Left ventricle myocardium inferior (tissue), 1 donor: ENCODE data around the gene EPHB2. TPM values are rescaled to one million over a fixed set of nuclear protein-coding genes. Genes with fewer than 3 reads are reported as not detected.

Experiments used
- DNase-seq: peaks from one replicate; pipeline ENCODE4 v3.0.0-alpha.2; 2020
- H3K27ac ChIP-seq: fragments of 200-600 bp; replicated peaks from 2 replicates; pipeline ENCODE4 v1.8.0; 2021
- H3K27me3 ChIP-seq: fragments of 200-600 bp; 2 replicates; pipeline ENCODE4 v1.8.0; 2021; ENCODE audit warnings: low read depth
- H3K36me3 ChIP-seq: fragments of 200-600 bp; 2 replicates; pipeline ENCODE4 v1.8.0; 2021
- H3K4me1 ChIP-seq: fragments of 200-600 bp; 2 replicates; pipeline ENCODE4 v1.8.0; 2021
- H3K4me3 ChIP-seq: fragments of 200-600 bp; 2 replicates; pipeline ENCODE4 v1.8.0; 2021; ENCODE audit warnings: mild to moderate bottlenecking, moderate library complexity
- H3K9me3 ChIP-seq: fragments of 200-600 bp; replicated peaks from 2 replicates; pipeline ENCODE4 v1.8.0; 2021
- intact Hi-C: fragments of 100-400 bp; cut with micrococcal nuclease; formaldehyde crosslinking; loops from one replicate; pipeline ENCODE4 v1.11.0; 2022
- total RNA-seq: library from RNA; stranded (reverse); fragmentation: NEBNext Ultra II Directional; extraction: Animal tissue kit (Norgen Biotek cat#: 25700); gene quantifications from one replicate; pipeline ENCODE4 v1.2.1, GENCODE V29; 2021
- TF ChIP-seq, protein P1 (sequence below): fragments of 200-600 bp; IDR thresholded peaks from 2 replicates; pipeline ENCODE4 v1.8.0; 2021; ENCODE audit warnings: antibody characterized with exemption, mild to moderate bottlenecking, borderline replicate concordance
- donor health status: DM: no; HTN: yes; CAD: no; lungs with severe emphysema.

Gene EPHB2
- total RNA-seq, 1 donor from 2014 or later = 2.0 TPM

DNA sequence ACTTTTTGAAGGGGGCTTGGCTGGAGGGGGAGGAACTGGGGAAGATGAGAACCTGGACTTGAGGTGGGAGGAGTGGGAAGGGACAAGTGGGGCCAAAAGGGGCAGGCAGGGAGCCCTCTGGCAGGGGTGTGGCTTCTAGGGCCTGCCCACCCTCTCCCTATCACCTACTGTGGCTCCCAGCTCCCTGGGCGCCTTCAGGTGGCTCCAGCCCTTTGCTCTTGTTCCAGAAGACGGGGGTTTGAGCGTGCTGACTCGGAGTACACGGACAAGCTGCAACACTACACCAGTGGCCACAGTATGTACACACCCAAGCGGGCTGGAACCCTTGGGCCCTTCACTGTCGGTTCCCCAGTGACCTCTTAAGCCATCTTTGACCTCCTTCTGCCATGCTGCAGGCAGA, 185.5 kb downstream of the EPHB2 start:
- intact Hi-C loops = no loop called here
- no peak for DNase-seq
- Histone ChIP-seq H3K4me1 (no peaks in the 10 kb centered on the region), H3K27ac (no peak overlapping the region), H3K9me3 (no peaks in the 10 kb centered on the region), H3K27me3 (peaks cover 12% of the 10 kb centered on the region), H3K4me3 (no peak overlapping the region), H3K36me3 (peaks cover 4% of the 10 kb centered on the region)
- TF ChIP-seq, protein P1, sequence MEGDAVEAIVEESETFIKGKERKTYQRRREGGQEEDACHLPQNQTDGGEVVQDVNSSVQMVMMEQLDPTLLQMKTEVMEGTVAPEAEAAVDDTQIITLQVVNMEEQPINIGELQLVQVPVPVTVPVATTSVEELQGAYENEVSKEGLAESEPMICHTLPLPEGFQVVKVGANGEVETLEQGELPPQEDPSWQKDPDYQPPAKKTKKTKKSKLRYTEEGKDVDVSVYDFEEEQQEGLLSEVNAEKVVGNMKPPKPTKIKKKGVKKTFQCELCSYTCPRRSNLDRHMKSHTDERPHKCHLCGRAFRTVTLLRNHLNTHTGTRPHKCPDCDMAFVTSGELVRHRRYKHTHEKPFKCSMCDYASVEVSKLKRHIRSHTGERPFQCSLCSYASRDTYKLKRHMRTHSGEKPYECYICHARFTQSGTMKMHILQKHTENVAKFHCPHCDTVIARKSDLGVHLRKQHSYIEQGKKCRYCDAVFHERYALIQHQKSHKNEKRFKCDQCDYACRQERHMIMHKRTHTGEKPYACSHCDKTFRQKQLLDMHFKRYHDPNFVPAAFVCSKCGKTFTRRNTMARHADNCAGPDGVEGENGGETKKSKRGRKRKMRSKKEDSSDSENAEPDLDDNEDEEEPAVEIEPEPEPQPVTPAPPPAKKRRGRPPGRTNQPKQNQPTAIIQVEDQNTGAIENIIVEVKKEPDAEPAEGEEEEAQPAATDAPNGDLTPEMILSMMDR = no peak

DNA sequence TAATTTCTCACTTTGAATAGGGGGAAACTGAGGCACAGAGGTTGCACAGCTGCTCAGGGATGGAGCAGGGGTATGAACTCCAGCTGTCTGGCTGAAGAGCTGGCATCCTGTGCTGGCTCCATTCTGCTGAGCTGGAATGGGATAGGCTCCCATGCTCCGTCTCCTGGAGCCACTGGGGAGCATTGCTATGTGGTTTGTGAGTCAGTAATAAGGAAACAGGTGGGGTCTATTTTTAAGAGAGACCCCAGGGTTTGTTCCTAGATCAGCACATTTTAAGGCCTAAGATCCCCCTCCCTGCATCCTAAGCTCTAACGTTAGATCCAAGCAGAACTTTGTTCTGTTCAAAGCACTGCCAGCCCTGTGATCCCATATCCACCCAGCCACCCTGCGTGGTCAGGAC, 189.8 kb downstream of the EPHB2 start:
- no peak overlapping the region for H3K4me3 ChIP-seq
- no peak for DNase-seq
- H3K4me1 ChIP-seq = no peaks in the 10 kb centered on the region
- peaks cover 8% of the 10 kb centered on the region for H3K27me3 ChIP-seq
- H3K36me3 ChIP-seq = no peaks in the 10 kb centered on the region
- no peak overlapping the region for H3K27ac ChIP-seq
- no peaks in the 10 kb centered on the region for H3K9me3 ChIP-seq
- intact Hi-C loops = no loop called here
- TF ChIP-seq, protein P1 = no peak

DNA sequence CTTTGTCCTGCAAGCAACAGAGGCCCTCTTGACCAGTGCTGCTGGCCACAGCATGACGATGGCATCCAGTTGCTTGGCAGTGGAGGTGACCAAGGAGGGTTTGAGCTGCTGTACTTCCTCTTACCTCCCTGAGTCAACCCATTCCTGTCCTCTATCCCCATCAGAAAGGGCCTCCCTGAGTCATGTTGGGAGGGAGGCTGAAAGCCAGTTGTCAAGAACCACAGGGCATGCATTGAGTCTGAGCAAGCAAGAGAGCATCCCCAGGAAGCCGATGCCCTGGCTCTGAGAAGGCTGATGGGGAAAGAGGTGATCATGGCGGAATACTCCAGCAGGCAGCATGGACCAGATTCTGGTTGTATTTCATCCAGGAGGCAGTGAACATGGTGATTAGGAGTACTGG, 192.5 kb downstream of the EPHB2 start:
- H3K36me3 ChIP-seq = no peaks in the 10 kb centered on the region
- H3K27ac ChIP-seq = no peak overlapping the region
- TF ChIP-seq, protein P1 = no peak
- H3K27me3 ChIP-seq = peaks cover 7% of the 10 kb centered on the region
- no peak for DNase-seq
- no peaks in the 10 kb centered on the region for H3K4me1 ChIP-seq
- intact Hi-C loops = no loop called here
- no peaks in the 10 kb centered on the region for H3K9me3 ChIP-seq
- H3K4me3 ChIP-seq = no peak overlapping the region

DNA sequence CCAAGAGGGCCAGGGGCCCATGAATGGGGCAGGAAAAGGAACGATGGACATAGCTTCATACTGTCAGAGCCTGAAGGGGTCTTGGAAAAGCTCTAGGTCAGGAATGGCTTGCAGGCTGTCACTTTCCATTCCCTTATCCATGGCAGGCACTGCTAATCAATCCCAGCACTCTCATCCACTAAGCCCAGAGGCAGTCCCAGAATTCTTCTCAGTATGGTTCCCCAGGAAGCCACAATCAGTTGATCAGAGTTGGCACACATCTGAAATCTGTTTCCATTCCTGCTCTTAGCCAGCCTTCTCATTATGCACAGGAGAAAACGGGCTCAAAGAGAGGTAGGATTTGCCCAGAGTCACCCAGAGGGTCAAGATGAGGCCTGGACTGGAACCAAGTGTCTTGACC, 196.3 kb downstream of the EPHB2 start:
- Histone ChIP-seq H3K27me3 (no peaks in the 10 kb centered on the region), H3K36me3 (no peaks in the 10 kb centered on the region)
- intact Hi-C loops = no loop called here

DNA sequence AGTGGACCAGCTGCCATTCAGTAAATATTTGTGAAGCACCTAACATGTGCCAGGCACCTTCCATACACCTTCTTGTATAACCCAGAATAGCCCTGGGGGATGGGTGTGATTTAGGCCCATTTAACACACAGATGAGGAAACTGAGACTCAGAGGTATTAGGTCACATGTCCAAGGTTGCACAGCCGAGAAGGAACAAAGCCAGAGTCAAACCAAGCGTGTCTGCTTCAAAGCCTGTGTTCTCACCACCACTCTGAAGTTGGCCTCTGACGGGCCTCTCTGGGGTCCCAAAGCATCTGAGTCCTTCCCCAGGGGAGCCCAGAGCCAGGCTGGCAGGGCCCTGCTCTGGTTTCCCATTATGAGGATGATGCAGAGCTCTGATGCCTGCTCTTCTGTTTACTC, 196.9 kb downstream of the EPHB2 start:
- H3K4me3 ChIP-seq = no peak overlapping the region

More for the DNA sequence above, 196.3 kb downstream of the EPHB2 start:
- Histone ChIP-seq H3K4me3 (no peak overlapping the region), H3K9me3 (no peaks in the 10 kb centered on the region), H3K4me1 (no peaks in the 10 kb centered on the region), H3K27ac (no peak overlapping the region)
- TF ChIP-seq, protein P1 = no peak
- DNase-seq = no peak

More for the DNA sequence above, 196.9 kb downstream of the EPHB2 start:
- Histone ChIP-seq H3K27me3 (no peaks in the 10 kb centered on the region), H3K36me3 (no peaks in the 10 kb centered on the region), H3K4me1 (no peaks in the 10 kb centered on the region), H3K27ac (no peak overlapping the region), H3K9me3 (no peaks in the 10 kb centered on the region)
- intact Hi-C loops = no loop called here
- TF ChIP-seq, protein P1 = no peak
- no peak for DNase-seq
